ENCODE results near the gene NPHP1. TPM values are rescaled to one million over a fixed set of nuclear protein-coding genes. Genes with fewer than 3 reads are reported as not detected.

Gene NPHP1
- total RNA-seq, 1 experiment from 2014 or later = 3.1 TPM

DNA sequence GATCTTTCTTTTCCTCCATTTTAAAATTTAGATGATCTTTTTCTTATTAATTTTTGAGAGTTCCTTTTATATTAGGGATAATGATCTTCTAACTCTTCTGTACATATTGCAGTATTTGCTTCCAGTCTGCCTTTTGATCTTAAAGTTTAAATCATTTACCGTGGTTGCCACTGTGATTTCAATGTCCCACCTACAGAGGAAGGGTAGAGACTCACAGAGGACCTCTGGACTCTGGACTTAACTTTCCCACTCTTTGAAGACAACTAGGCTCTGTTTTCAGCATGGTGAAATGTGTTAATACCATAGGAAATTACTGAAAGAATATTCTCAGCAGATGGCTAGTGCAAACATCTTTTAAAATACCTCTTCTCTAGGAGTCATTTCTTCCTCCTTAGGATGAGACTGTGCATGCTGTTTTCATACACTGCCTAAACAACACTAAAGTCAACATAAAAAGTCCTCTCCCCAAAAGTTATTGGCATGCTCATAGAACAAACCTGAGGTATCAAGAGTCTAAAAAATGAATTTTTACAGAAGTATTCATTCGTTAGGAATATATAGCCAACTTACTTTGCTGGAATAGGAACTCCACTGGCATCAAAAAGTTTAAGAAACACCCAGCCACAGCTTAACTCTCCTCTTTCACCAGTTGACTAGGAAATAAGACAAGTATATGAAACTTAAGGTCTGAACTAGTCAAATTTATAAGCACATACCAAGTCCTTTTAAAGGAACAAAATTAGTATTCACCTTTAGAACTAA, 58.4 kb downstream of the NPHP1 start:
- Mint-ChIP-seq H3K27me3 (ENCODE audit: insufficient read depth, unreplicated experiment) (no peaks in the 10 kb centered on the region), H3K4me1 (ENCODE audit: insufficient read depth, unreplicated experiment) (peaks cover 17% of the 10 kb centered on the region), H3K36me3 (ENCODE audit: insufficient read depth, unreplicated experiment) (no peaks in the 10 kb centered on the region), H3K4me3 (ENCODE audit: unreplicated experiment) (no peak overlapping the region), H3K9me3 (ENCODE audit: unreplicated experiment) (peaks cover 7% of the 10 kb centered on the region), H3K27ac (ENCODE audit: low read depth, unreplicated experiment) (no peak overlapping the region)
- CTCF ChIA-PET = interaction anchor here (1.0 kb wide), 1 partner anchor 10 kb away, joined by 5 read pairs; no protein-coding TSS in a partner anchor
- intact Hi-C loops (cut with micrococcal nuclease) = no loop called here
- TF ChIP-seq, protein P1, sequence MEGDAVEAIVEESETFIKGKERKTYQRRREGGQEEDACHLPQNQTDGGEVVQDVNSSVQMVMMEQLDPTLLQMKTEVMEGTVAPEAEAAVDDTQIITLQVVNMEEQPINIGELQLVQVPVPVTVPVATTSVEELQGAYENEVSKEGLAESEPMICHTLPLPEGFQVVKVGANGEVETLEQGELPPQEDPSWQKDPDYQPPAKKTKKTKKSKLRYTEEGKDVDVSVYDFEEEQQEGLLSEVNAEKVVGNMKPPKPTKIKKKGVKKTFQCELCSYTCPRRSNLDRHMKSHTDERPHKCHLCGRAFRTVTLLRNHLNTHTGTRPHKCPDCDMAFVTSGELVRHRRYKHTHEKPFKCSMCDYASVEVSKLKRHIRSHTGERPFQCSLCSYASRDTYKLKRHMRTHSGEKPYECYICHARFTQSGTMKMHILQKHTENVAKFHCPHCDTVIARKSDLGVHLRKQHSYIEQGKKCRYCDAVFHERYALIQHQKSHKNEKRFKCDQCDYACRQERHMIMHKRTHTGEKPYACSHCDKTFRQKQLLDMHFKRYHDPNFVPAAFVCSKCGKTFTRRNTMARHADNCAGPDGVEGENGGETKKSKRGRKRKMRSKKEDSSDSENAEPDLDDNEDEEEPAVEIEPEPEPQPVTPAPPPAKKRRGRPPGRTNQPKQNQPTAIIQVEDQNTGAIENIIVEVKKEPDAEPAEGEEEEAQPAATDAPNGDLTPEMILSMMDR (IDR thresholded peaks at IDR 0.05; ENCODE audit: unreplicated experiment) = no peak
- BruUV-seq (replicated peaks) = no TSS peak
- DNase-seq (ENCODE audit: unreplicated experiment) = no peak
- POLR2A ChIA-PET = interaction anchor here (0.6 kb wide), 1 partner anchor 34 kb away, joined by 3 read pairs; no protein-coding TSS in a partner anchor

DNA sequence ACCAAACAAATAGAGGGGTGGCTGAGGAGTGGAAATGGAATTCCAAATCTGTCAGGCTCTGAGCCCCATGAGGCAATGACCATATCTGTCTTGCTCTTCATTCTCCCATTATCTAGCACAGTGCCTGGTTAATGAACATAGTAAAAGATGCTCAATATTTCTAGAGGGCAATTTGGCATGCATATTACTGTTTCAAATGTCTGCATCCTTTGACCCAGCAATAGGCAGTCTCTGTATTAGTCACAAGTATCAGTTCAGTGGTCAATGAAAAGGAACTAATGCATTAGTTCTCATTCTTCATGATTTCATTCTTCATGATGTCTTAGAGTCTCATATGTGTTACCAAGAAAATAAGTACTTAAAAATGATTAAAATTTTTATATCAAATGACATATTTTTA, 60.8 kb downstream of the NPHP1 start:
- H3K36me3 Mint-ChIP-seq (ENCODE audit: insufficient read depth, unreplicated experiment) = no peaks in the 10 kb centered on the region
- ChIA-PET CTCF (no interaction called here), POLR2A (no interaction called here)
- H3K4me1 Mint-ChIP-seq (ENCODE audit: insufficient read depth, unreplicated experiment) = peaks cover 5% of the 10 kb centered on the region
- H3K4me3 Mint-ChIP-seq (ENCODE audit: unreplicated experiment) = no peak overlapping the region
- TF ChIP-seq, protein P1 (IDR thresholded peaks at IDR 0.05; ENCODE audit: unreplicated experiment) = no peak
- H3K27ac Mint-ChIP-seq (ENCODE audit: low read depth, unreplicated experiment) = no peak overlapping the region
- no TSS peak for BruUV-seq (replicated peaks)
- no peaks in the 10 kb centered on the region for H3K27me3 Mint-ChIP-seq (ENCODE audit: insufficient read depth, unreplicated experiment)
- intact Hi-C loops (cut with micrococcal nuclease) = no loop called here
- peaks cover 7% of the 10 kb centered on the region for H3K9me3 Mint-ChIP-seq (ENCODE audit: unreplicated experiment)
- no peak for DNase-seq (ENCODE audit: unreplicated experiment)

DNA sequence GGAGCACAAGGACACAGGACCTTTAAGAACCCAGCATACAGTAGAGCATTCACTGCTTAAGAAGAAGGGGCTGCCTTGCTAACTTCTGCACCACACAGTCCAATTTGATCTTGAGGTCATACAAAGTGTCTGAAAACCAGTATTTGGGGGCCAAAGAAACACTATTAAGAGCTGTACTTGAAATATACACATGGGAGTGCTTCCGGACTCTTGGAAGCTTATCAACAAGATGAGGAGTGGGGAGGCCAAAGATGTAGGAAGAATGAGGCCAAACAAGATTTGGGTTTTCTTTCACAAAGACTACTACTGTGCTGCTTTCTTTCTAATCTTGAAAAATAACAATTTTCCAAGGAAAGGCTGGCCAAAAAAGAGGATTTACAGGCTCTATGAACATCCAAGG, 64.4 kb downstream of the NPHP1 start:
- POLR2A ChIA-PET = no interaction called here
- Mint-ChIP-seq H3K27me3 (ENCODE audit: insufficient read depth, unreplicated experiment) (no peaks in the 10 kb centered on the region), H3K27ac (ENCODE audit: low read depth, unreplicated experiment) (no peak overlapping the region), H3K9me3 (ENCODE audit: unreplicated experiment) (no peaks in the 10 kb centered on the region), H3K4me3 (ENCODE audit: unreplicated experiment) (no peak overlapping the region), H3K36me3 (ENCODE audit: insufficient read depth, unreplicated experiment) (no peaks in the 10 kb centered on the region), H3K4me1 (ENCODE audit: insufficient read depth, unreplicated experiment) (no peaks in the 10 kb centered on the region)
- TF ChIP-seq, protein P1 (IDR thresholded peaks at IDR 0.05; ENCODE audit: unreplicated experiment) = no peak
- DNase-seq (ENCODE audit: unreplicated experiment) = no peak
- intact Hi-C loops (cut with micrococcal nuclease) = no loop called here
- CTCF ChIA-PET = interaction anchor here (1.7 kb wide), 1 partner anchor 17 kb away, joined by 10 read pairs; no protein-coding TSS in a partner anchor
- BruUV-seq (replicated peaks) = no TSS peak

DNA sequence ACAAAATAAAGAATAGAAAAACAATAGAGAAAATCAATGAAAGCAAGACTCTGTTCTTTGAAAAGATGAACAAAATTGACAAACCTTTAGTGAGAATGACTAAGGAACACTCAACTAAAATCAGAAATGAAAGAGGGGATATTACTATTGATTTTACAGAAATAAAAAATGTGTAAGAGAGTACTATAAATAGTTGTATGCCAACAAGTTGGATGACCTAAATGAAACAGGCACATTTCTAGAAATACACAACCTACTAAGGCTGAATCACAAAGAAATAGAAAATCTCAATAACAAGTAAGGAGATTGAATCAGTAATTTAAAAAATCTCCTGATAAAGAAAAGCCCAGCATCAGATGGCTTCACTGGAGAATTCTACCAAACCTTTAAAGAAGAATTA, 70.8 kb downstream of the NPHP1 start:
- Mint-ChIP-seq H3K4me3 (ENCODE audit: unreplicated experiment) (no peak overlapping the region), H3K36me3 (ENCODE audit: insufficient read depth, unreplicated experiment) (no peaks in the 10 kb centered on the region), H3K27me3 (ENCODE audit: insufficient read depth, unreplicated experiment) (no peaks in the 10 kb centered on the region), H3K9me3 (ENCODE audit: unreplicated experiment) (no peaks in the 10 kb centered on the region), H3K27ac (ENCODE audit: low read depth, unreplicated experiment) (no peak overlapping the region), H3K4me1 (ENCODE audit: insufficient read depth, unreplicated experiment) (no peaks in the 10 kb centered on the region)
- ChIA-PET POLR2A (interaction anchor here (1.2 kb wide), 1 partner anchor 20 kb away, joined by 4 read pairs; no protein-coding TSS in a partner anchor), CTCF (no interaction called here)
- intact Hi-C loops (cut with micrococcal nuclease) = no loop called here
- TF ChIP-seq, protein P1 (IDR thresholded peaks at IDR 0.05; ENCODE audit: unreplicated experiment) = no peak
- BruUV-seq (replicated peaks) = no TSS peak
- no peak for DNase-seq (ENCODE audit: unreplicated experiment)

Measured in MCF 10A (cell line).